Activated CD8-positive, alpha-beta T cell treated with anti-CD3 and anti-CD28 coated beads for 36 hours (primary cell): ENCODE data around the gene ITPKB. TPM values are rescaled to one million over a fixed set of nuclear protein-coding genes. Genes with fewer than 3 reads are reported as not detected.

Source experiments
- ATAC-seq: fragments of 200-7000 bp; cut with Tn5 transposase; one replicate; pipeline ENCODE4 v1.10.0; 2021; ENCODE audit warnings: mild to moderate bottlenecking, moderate library complexity
- CTCF ChIA-PET: fragments of 350-600 bp; sonication (Branson Sonifier 250); formaldehyde crosslinking; loops from one replicate; lab custom pipeline; 2021; ENCODE audit warnings: antibody characterized with exemption; lab: Charles Lee
- POLR2A ChIA-PET: fragments of 350-600 bp; sonication (Branson Sonifier 250); formaldehyde crosslinking; loops from one replicate; lab custom pipeline; 2021; ENCODE audit warnings: antibody characterized with exemption; lab: Charles Lee
- DNase-seq: peaks from one replicate; pipeline ENCODE4 v3.0.0-alpha.2; 2020
- H3K27ac Mint-ChIP-seq: one replicate; pipeline ENCODE4 v1.8.0; 2021; ENCODE audit warnings: mild to moderate bottlenecking, mixed read lengths
- H3K27me3 Mint-ChIP-seq: one replicate; pipeline ENCODE4 v1.8.0; 2021; ENCODE audit warnings: mixed read lengths
- H3K36me3 Mint-ChIP-seq: one replicate; pipeline ENCODE4 v1.8.0; 2021; ENCODE audit warnings: low read depth, mixed read lengths
- H3K4me1 Mint-ChIP-seq: one replicate; pipeline ENCODE4 v1.8.0; 2021; ENCODE audit warnings: low read depth, mixed read lengths
- H3K4me3 Mint-ChIP-seq: one replicate; pipeline ENCODE4 v1.8.0; 2021; ENCODE audit warnings: mild to moderate bottlenecking, moderate library complexity, mixed read lengths
- H3K9me3 Mint-ChIP-seq: one replicate; pipeline ENCODE4 v1.8.0; 2021; ENCODE audit warnings: mixed read lengths
- CTCF ChIP-seq: fragments of 200-600 bp; IDR thresholded peaks from one replicate; pipeline ENCODE4 v1.8.0; 2022; ENCODE audit warnings: antibody characterized with exemption, mild to moderate bottlenecking
- intact Hi-C: fragments of 100-400 bp; cut with micrococcal nuclease; formaldehyde crosslinking; loops from one replicate; pipeline ENCODE4 v1.10.0; 2022
- total RNA-seq, 2 experiments: library from RNA; stranded (reverse); gene quantifications; one replicate each; pipeline ENCODE4 v1.2.3, GENCODE V29; 2021

The ITPKB gene
- total RNA-seq = 10 to 100 TPM; 40.8 to 42.6 TPM

GRCh38 chr1:226738995-226739695, at the start of gene ITPKB:
ITPKB (minus strand) TSS chr1:226739282; CDS start chr1:226737458, 1,824 bp downstream.
- CTCF ChIA-PET = interaction anchor here (0.9 to 2.6 kb wide), 11 partner anchors 10 to 110 kb away, joined by 3 to 10 read pairs (median 5); no protein-coding TSS in a partner anchor
- peaks cover 3% of the 10 kb centered on the region for H3K9me3 Mint-ChIP-seq
- peaks cover 31% of the 10 kb centered on the region for H3K4me1 Mint-ChIP-seq
- intact Hi-C loops = no loop called here
- ATAC-seq = peak; percentile 52
- H3K4me3 Mint-ChIP-seq = peak within 1 kb of the TSS; percentile 92
- POLR2A ChIA-PET = interaction anchor here (0.7 to 9.4 kb wide), 15 partner anchors 20 to 106 kb away, joined by 3 to 71 read pairs (median 4); no protein-coding TSS in a partner anchor
- peaks cover 32% of the 10 kb centered on the region for H3K36me3 Mint-ChIP-seq
- H3K27ac Mint-ChIP-seq = peak within 1 kb of the TSS; percentile 91
- TF ChIP-seq CTCF = no peak
- no peaks in the 10 kb centered on the region for H3K27me3 Mint-ChIP-seq
- peak; percentile 76 for DNase-seq

- H3K9me3 Mint-ChIP-seq = no peaks in the 10 kb centered on the region
- intact Hi-C loops = no loop called here
- ATAC-seq (no peak), DNase-seq (no peak)
- CTCF ChIA-PET = interaction anchor here (1.2 kb wide), 1 partner anchor 154 kb away, joined by 3 read pairs; no protein-coding TSS in a partner anchor
- no peak for TF ChIP-seq CTCF
- H3K4me1 Mint-ChIP-seq = peaks cover 13% of the 10 kb centered on the region
- H3K36me3 Mint-ChIP-seq = no peaks in the 10 kb centered on the region
- H3K4me3 Mint-ChIP-seq = no peak overlapping the region
- POLR2A ChIA-PET = no interaction called here
- H3K27ac Mint-ChIP-seq = no peak overlapping the region
- peaks cover 1% of the 10 kb centered on the region for H3K27me3 Mint-ChIP-seq
Measured at GRCh38 chr1:226787638-226788037, 48.6 kb upstream of the ITPKB start.

- DNase-seq (no peak), ATAC-seq (no peak)
- H3K36me3 Mint-ChIP-seq = no peaks in the 10 kb centered on the region
- no peak for TF ChIP-seq CTCF
- H3K27ac Mint-ChIP-seq = no peak overlapping the region
- peaks cover 13% of the 10 kb centered on the region for H3K4me1 Mint-ChIP-seq
- no peak overlapping the region for H3K4me3 Mint-ChIP-seq
- H3K27me3 Mint-ChIP-seq = peaks cover 1% of the 10 kb centered on the region
- intact Hi-C loops = no loop called here
- ChIA-PET CTCF (no interaction called here), POLR2A (interaction anchor here (1.0 kb wide), 1 partner anchor 13 kb away, joined by 3 read pairs; no protein-coding TSS in a partner anchor)
- H3K9me3 Mint-ChIP-seq = no peaks in the 10 kb centered on the region
Measured at GRCh38 chr1:226787071-226787470, 48.0 kb upstream of the ITPKB start.

GRCh38 chr1:226786550-226786949, 47.5 kb upstream of the ITPKB start:
- Mint-ChIP-seq H3K27ac (no peak overlapping the region), H3K27me3 (peaks cover 1% of the 10 kb centered on the region), H3K36me3 (no peaks in the 10 kb centered on the region), H3K4me1 (peaks cover 13% of the 10 kb centered on the region), H3K9me3 (no peaks in the 10 kb centered on the region), H3K4me3 (no peak overlapping the region)
- TF ChIP-seq CTCF = no peak
- intact Hi-C loops = no loop called here
- CTCF ChIA-PET = no interaction called here
- POLR2A ChIA-PET = interaction anchor here (1.0 kb wide), 1 partner anchor 12 kb away, joined by 3 read pairs; no protein-coding TSS in a partner anchor
- DNase-seq (no peak), ATAC-seq (no peak)

GRCh38 chr1:226785805-226786204, 46.7 kb upstream of the ITPKB start:
- ATAC-seq = no peak
- intact Hi-C loops = no loop called here
- Mint-ChIP-seq H3K4me3 (no peak overlapping the region), H3K27ac (no peak overlapping the region), H3K27me3 (peaks cover 1% of the 10 kb centered on the region), H3K4me1 (peaks cover 9% of the 10 kb centered on the region), H3K36me3 (no peaks in the 10 kb centered on the region), H3K9me3 (no peaks in the 10 kb centered on the region)
- POLR2A ChIA-PET = no interaction called here
- no peak for TF ChIP-seq CTCF
- no peak for DNase-seq
- CTCF ChIA-PET = no interaction called here
